HCT116 (cell line): Measurements from ENCODE around the gene MRPL49. TPM values are rescaled to one million over a fixed set of nuclear protein-coding genes. Genes with fewer than 3 reads are reported as not detected.

Source experiments
- ATAC-seq: fragments of 200-7000 bp; cut with Tn5 transposase; 2 replicates; pipeline ENCODE4 v1.9.1; 2020; ENCODE audit warnings: mild to moderate bottlenecking, moderate library complexity
- BruUV-seq: library from RNA; stranded (reverse); fragments of 400-500 nt; replicated peaks from 2 replicates; lab custom pipeline; 2021; lab: Mats Ljungman, UMichigan
- CTCF ChIA-PET: fragments of 300-600 bp; sonication (Branson Sonifier 250); formaldehyde crosslinking; loops from one replicate; lab custom pipeline; 2021; ENCODE audit warnings: antibody characterized with exemption; lab: Charles Lee
- POLR2A ChIA-PET: fragments of 300-600, 350-600 bp; sonication (Branson Sonifier 250); formaldehyde crosslinking; loops from one replicate; lab custom pipeline; 2021; ENCODE audit warnings: antibody characterized with exemption; lab: Charles Lee
- RAD21 ChIA-PET, 2 experiments: fragments of 300-600 bp; sonication (Branson Sonifier 250); formaldehyde crosslinking; loops; one replicate each; lab custom pipeline; 2023; ENCODE audit warnings: low total read pairs in 2 of 2; ENCODE audit not compliant: uncharacterized antibody in 2 of 2, unreplicated experiment in 2 of 2, low non-redundant PET in 1 of 2; lab: Charles Lee
- DNase-seq: peaks from one replicate; pipeline ENCODE4 v3.0.0-alpha.2; 2010; ENCODE audit warnings: low read depth, low spot score
- H2AFZ ChIP-seq: fragments of 200-600 bp; shearing (Covaris generic), sonication (generic); 2 replicates; pipeline ENCODE4 v1.6.1; 2017; ENCODE audit warnings: low read depth, mixed run types, mixed read lengths, antibody characterized with exemption, low read length; ENCODE audit not compliant: poor library complexity, severe bottlenecking
- H3K27ac ChIP-seq: 2 replicates; pipeline ENCODE4 v1.5.1; 2012; ENCODE audit warnings: low read depth, low read length
- H3K27me3 ChIP-seq: fragments of 200-600 bp; sonication (generic); 2 replicates; pipeline ENCODE4 v1.6.1; 2016; ENCODE audit warnings: mixed run types, low read length, mixed read lengths; ENCODE audit not compliant: insufficient read depth
- H3K36me3 ChIP-seq, 2 experiments: fragments of 200-500 bp in 1 of 2; fragments of 200-600 bp in 1 of 2; sonication (Bioruptor generic) in 1 of 2; sonication (generic) in 1 of 2; 2 replicates each; pipeline versions ENCODE4 v1.5.1 to v1.6.1; 2014 to 2016; ENCODE audit warnings: low read length in 2 of 2, inconsistent platforms in 1 of 2, mixed read lengths in 1 of 2, mixed run types in 1 of 2; ENCODE audit not compliant: insufficient read depth in 2 of 2, control insufficient read depth in 1 of 2
- H3K4me1 ChIP-seq, 2 experiments: fragments of 200-600 bp in 1 of 2; sonication (generic) in 1 of 2; 2 replicates each; pipeline versions ENCODE4 v1.5.1 to v1.6.1; 2012 to 2017; ENCODE audit warnings: low read length in 2 of 2, inconsistent platforms in 1 of 2, mild to moderate bottlenecking in 1 of 2, mixed read lengths in 1 of 2, mixed run types in 1 of 2, moderate library complexity in 1 of 2; ENCODE audit not compliant: insufficient read depth in 2 of 2, control insufficient read depth in 1 of 2
- H3K4me2 ChIP-seq: fragments of 200-600 bp; sonication (generic); 2 replicates; pipeline ENCODE4 v1.6.1; 2017; ENCODE audit warnings: mixed run types, low read length, mixed read lengths
- H3K4me3 ChIP-seq, 2 experiments: fragments of 200-600 bp in 1 of 2; sonication (generic) in 1 of 2; replicated peaks in 1 of 2; 2 replicates each; pipeline ENCODE4 v1.5.1; 2011 to 2016; ENCODE audit warnings: low read length in 2 of 2, control low read depth in 1 of 2, low read depth in 1 of 2, mild to moderate bottlenecking in 1 of 2, mixed read lengths in 1 of 2, mixed run types in 1 of 2
- H3K79me2 ChIP-seq: fragments of 200-600 bp; sonication (generic); 2 replicates; pipeline ENCODE4 v1.6.1; 2017; ENCODE audit warnings: mild to moderate bottlenecking, mixed run types, low read length, moderate library complexity, mixed read lengths; ENCODE audit not compliant: insufficient read depth
- H3K9ac ChIP-seq: fragments of 200-600 bp; sonication (generic); 2 replicates; pipeline ENCODE4 v1.6.1; 2016; ENCODE audit warnings: low read length, mixed read lengths
- H3K9me2 ChIP-seq: fragments of 200-600 bp; sonication (generic), shearing (Covaris generic); 2 replicates; pipeline ENCODE4 v1.6.1; 2017; ENCODE audit warnings: mixed run types, mild to moderate bottlenecking, moderate library complexity; ENCODE audit not compliant: insufficient read depth
- H3K9me3 ChIP-seq, 2 experiments: fragments of 200-500 bp in 1 of 2; fragments of 200-600 bp in 1 of 2; sonication (Bioruptor generic) in 1 of 2; sonication (generic) in 1 of 2; 2 replicates each; pipeline ENCODE4 v1.6.1; 2014 to 2017; ENCODE audit warnings: low read length in 2 of 2, mixed read lengths in 2 of 2, inconsistent platforms in 1 of 2, low read depth in 1 of 2, mild to moderate bottlenecking in 1 of 2, mixed run types in 1 of 2, moderate library complexity in 1 of 2; ENCODE audit not compliant: control insufficient read depth in 1 of 2, insufficient read depth in 1 of 2
- H4K20me1 ChIP-seq: fragments of 200-600 bp; sonication (generic), shearing (Covaris generic); 2 replicates; pipeline ENCODE4 v1.6.1; 2017; ENCODE audit warnings: mixed run types, mild to moderate bottlenecking, moderate library complexity; ENCODE audit not compliant: insufficient read depth
- CEBPB ChIP-seq: IDR thresholded peaks from 2 replicates; pipeline ENCODE4 v1.6.1; 2012; ENCODE audit warnings: low read depth
- EGR1 ChIP-seq: IDR thresholded peaks from 2 replicates; pipeline ENCODE4 v1.6.1; 2012; ENCODE audit warnings: low read depth
- ELF1 ChIP-seq: IDR thresholded peaks from 2 replicates; pipeline ENCODE4 v1.6.1; 2012; ENCODE audit warnings: low read depth, borderline replicate concordance
- EZH2 ChIP-seq: fragments of 200-600 bp; sonication (generic); IDR thresholded peaks from 2 replicates; pipeline ENCODE4 v1.6.1; 2017; ENCODE audit warnings: antibody characterized with exemption, mixed run types
- EZH2phosphoT487 ChIP-seq: fragments of 200-600 bp; IDR thresholded peaks from 2 replicates; pipeline ENCODE4 v1.6.1; 2018; ENCODE audit warnings: antibody characterized with exemption, borderline replicate concordance
- FOSL1 ChIP-seq: IDR thresholded peaks from 2 replicates; pipeline ENCODE4 v1.6.1; 2012; ENCODE audit warnings: low read depth
- JUND ChIP-seq: IDR thresholded peaks from 2 replicates; pipeline ENCODE4 v1.6.1; 2012
- POLR2AphosphoS5 ChIP-seq: IDR thresholded peaks from 2 replicates; pipeline ENCODE4 v1.6.1; 2011; ENCODE audit warnings: mild to moderate bottlenecking, low read depth, low read length, moderate library complexity
- SIN3A ChIP-seq: IDR thresholded peaks from 2 replicates; pipeline ENCODE4 v1.6.1; 2012; ENCODE audit warnings: low read depth
- SP1 ChIP-seq: IDR thresholded peaks from 2 replicates; pipeline ENCODE4 v1.6.1; 2012; ENCODE audit warnings: low read depth
- SRF ChIP-seq: IDR thresholded peaks from 2 replicates; pipeline ENCODE4 v1.6.1; 2012; ENCODE audit warnings: low read depth
- TCF7L2 ChIP-seq: IDR thresholded peaks from 2 replicates; pipeline ENCODE4 v1.7.0; 2011; ENCODE audit warnings: borderline replicate concordance, inconsistent platforms; ENCODE audit not compliant: insufficient read depth, insufficient read length; ENCODE audit errors: extremely low read depth
- YY1 ChIP-seq: IDR thresholded peaks from 2 replicates; pipeline ENCODE4 v1.6.1; 2011; ENCODE audit warnings: low read length, low read depth, moderate library complexity, mild to moderate bottlenecking; ENCODE audit not compliant: insufficient replicate concordance; ENCODE audit errors: extremely low read depth
- ZNF274 ChIP-seq: fragments of 200-500 bp; sonication (Bioruptor generic); IDR thresholded peaks from 2 replicates; pipeline ENCODE4 v1.6.1; 2014; ENCODE audit warnings: mild to moderate bottlenecking, low read depth, low read length, inconsistent platforms
- intact Hi-C: fragments of 100-400 bp; cut with micrococcal nuclease; formaldehyde crosslinking; loops from 2 replicates; pipeline ENCODE4 v1.10.0; 2022
- total RNA-seq: library from RNA; stranded (reverse); gene quantifications from one replicate; pipeline ENCODE4 v1.2.1, GENCODE V29; 2021; ENCODE audit not compliant: unreplicated experiment
- TF ChIP-seq, protein P1 (sequence below), 3 experiments: fragments of 200-600 bp in 1 of 3; sonication (generic) in 1 of 3; IDR thresholded peaks in 2 of 3; conservative IDR thresholded peaks in 1 of 3; 2 replicates each; pipeline ENCODE4 v1.5.1; 2012 to 2017; ENCODE audit warnings: low read depth in 2 of 3, low read length in 2 of 3, antibody characterized with exemption in 1 of 3, borderline replicate concordance in 1 of 3, control low read depth in 1 of 3, mild to moderate bottlenecking in 1 of 3, mixed read lengths in 1 of 3, mixed run types in 1 of 3, moderate library complexity in 1 of 3; ENCODE audit not compliant: insufficient read depth in 1 of 3
- TF ChIP-seq, protein P2 (sequence below): IDR thresholded peaks from 2 replicates; pipeline ENCODE4 v1.6.1; 2011; ENCODE audit warnings: mild to moderate bottlenecking, low read length, moderate library complexity; ENCODE audit not compliant: insufficient replicate concordance; ENCODE audit errors: extremely low read depth
- TF ChIP-seq, protein P3 (sequence below): IDR thresholded peaks from 2 replicates; pipeline ENCODE4 v1.6.1; 2012

The MRPL49 gene
- total RNA-seq, 1 experiment from 2014 or later, result 77.5 TPM

DNA sequence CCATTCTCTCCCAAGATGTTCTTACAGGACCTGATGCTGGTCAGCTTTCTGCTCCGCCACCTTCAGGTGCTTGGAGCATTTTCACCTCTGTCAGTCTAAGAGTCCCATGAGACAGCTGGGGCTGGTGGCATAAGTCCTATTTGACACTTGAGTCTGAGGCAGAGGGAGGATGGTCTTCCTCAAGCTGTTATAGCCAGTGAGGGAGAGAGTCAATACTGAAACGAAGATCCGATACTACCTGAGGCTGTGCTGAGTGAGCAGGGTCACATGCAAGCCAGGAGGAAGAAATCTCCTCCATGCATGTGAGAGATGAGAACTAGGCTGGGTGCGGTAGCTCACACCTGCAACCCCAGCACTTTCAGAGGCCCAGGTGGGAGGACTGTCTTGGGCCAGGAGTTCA lies 32.5 kb upstream of the MRPL49 start:
- ChIA-PET CTCF (interaction anchor here (1.3 kb wide), 1 partner anchor 21 kb away, joined by 4 read pairs; no protein-coding TSS in a partner anchor), RAD21 (no interaction called here), POLR2A (no interaction called here)
- no peak overlapping the region for H3K4me2 ChIP-seq
- intact Hi-C loops, result no loop called here
- ATAC-seq, result no peak
- no peaks in the 10 kb centered on the region for H4K20me1 ChIP-seq
- BruUV-seq, result no TSS peak
- DNase-seq, result no peak
- H3K79me2 ChIP-seq, result peaks cover 2% of the 10 kb centered on the region; the same call in 1 of the 2 replicates
- no peak overlapping the region for H2AFZ ChIP-seq
- no peaks in the 10 kb centered on the region for H3K9me3 ChIP-seq
- H3K27ac ChIP-seq, result no peak overlapping the region
- TF ChIP-seq SIN3A (no peak), JUND (no peak), EZH2phosphoT487 (no peak), ZNF274 (no peak), TCF7L2 (no peak), SRF (no peak), YY1 (no peak), ELF1 (no peak), EZH2 (no peak), SP1 (no peak), EGR1 (no peak), POLR2AphosphoS5 (no peak), CEBPB (no peak), FOSL1 (no peak)
- TF ChIP-seq, protein P1, sequence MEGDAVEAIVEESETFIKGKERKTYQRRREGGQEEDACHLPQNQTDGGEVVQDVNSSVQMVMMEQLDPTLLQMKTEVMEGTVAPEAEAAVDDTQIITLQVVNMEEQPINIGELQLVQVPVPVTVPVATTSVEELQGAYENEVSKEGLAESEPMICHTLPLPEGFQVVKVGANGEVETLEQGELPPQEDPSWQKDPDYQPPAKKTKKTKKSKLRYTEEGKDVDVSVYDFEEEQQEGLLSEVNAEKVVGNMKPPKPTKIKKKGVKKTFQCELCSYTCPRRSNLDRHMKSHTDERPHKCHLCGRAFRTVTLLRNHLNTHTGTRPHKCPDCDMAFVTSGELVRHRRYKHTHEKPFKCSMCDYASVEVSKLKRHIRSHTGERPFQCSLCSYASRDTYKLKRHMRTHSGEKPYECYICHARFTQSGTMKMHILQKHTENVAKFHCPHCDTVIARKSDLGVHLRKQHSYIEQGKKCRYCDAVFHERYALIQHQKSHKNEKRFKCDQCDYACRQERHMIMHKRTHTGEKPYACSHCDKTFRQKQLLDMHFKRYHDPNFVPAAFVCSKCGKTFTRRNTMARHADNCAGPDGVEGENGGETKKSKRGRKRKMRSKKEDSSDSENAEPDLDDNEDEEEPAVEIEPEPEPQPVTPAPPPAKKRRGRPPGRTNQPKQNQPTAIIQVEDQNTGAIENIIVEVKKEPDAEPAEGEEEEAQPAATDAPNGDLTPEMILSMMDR (IDR thresholded peaks at IDR 0.05 in 2 of 3, conservative IDR thresholded peaks at IDR 0.05 in 1 of 3; ENCODE audit: borderline replicate concordance in 1 of 3, insufficient read depth in 1 of 3, low read depth in 2 of 3, low read length in 2 of 3), result no peak; a peak in 1 of 6 replicates
- TF ChIP-seq, protein P2, sequence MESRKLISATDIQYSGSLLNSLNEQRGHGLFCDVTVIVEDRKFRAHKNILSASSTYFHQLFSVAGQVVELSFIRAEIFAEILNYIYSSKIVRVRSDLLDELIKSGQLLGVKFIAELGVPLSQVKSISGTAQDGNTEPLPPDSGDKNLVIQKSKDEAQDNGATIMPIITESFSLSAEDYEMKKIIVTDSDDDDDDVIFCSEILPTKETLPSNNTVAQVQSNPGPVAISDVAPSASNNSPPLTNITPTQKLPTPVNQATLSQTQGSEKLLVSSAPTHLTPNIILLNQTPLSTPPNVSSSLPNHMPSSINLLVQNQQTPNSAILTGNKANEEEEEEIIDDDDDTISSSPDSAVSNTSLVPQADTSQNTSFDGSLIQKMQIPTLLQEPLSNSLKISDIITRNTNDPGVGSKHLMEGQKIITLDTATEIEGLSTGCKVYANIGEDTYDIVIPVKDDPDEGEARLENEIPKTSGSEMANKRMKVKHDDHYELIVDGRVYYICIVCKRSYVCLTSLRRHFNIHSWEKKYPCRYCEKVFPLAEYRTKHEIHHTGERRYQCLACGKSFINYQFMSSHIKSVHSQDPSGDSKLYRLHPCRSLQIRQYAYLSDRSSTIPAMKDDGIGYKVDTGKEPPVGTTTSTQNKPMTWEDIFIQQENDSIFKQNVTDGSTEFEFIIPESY, result no peak
- TF ChIP-seq, protein P3, sequence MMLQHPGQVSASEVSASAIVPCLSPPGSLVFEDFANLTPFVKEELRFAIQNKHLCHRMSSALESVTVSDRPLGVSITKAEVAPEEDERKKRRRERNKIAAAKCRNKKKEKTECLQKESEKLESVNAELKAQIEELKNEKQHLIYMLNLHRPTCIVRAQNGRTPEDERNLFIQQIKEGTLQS, result no peak
- TF ChIP-seq, all 23 proteins: peak for 0
- H3K27me3 ChIP-seq, result no peaks in the 10 kb centered on the region
- peaks cover 0 to 18% of the 10 kb centered on the region in 2 experiments; a peak in 1 of 4 replicates for H3K36me3 ChIP-seq
- no peaks in the 10 kb centered on the region for H3K9me2 ChIP-seq
- no peak overlapping the region for H3K4me3 ChIP-seq
- peaks cover 2 to 7% of the 10 kb centered on the region in 2 experiments; a peak in 2 of 4 replicates for H3K4me1 ChIP-seq
- no peak overlapping the region for H3K9ac ChIP-seq
